Mesodermal cell (in vitro differentiated cells): ENCODE measurements around the gene NPW.

Source experiments
- H3K27ac ChIP-seq: 2 replicates; pipeline ENCODE4 v1.7.0; 2013; ENCODE audit warnings: mild to moderate bottlenecking, low read depth, low read length, moderate library complexity; ENCODE audit not compliant: severe bottlenecking
- H3K36me3 ChIP-seq: 2 replicates; pipeline ENCODE4 v1.7.1; 2013; ENCODE audit warnings: mild to moderate bottlenecking, low read length, moderate library complexity; ENCODE audit not compliant: control insufficient read depth, insufficient read depth
- H3K4me1 ChIP-seq: one replicate; pipeline ENCODE4 v1.7.1; 2013; ENCODE audit warnings: mild to moderate bottlenecking, low read length; ENCODE audit not compliant: insufficient read depth, control insufficient read depth, poor library complexity, severe bottlenecking
- H3K4me3 ChIP-seq: 2 replicates; pipeline ENCODE4 v1.7.0; 2013; ENCODE audit warnings: low read length, control low read depth, mild to moderate bottlenecking; ENCODE audit not compliant: insufficient read depth, poor library complexity, severe bottlenecking; ENCODE audit errors: extremely low read depth
- H3K9me3 ChIP-seq: 2 replicates; pipeline ENCODE4 v1.7.1; 2013; ENCODE audit warnings: mild to moderate bottlenecking, low read length, moderate library complexity; ENCODE audit not compliant: control insufficient read depth
- WGBS, 2 experiments: methylation state at CpG; one replicate each; pipeline ENCODE4 v1.1.5; 2013; ENCODE audit warnings: missing lambda C conversion rate in 2 of 2; ENCODE audit not compliant: insufficient coverage in 2 of 2; 5-methylcytosine and 5-hydroxymethylcytosine counted together

NPW gene

GRCh38 chr16:2003827-2004641 lies 15.6 kb upstream of the NPW start:
- peak overlapping the region; percentile 57 for H3K27ac ChIP-seq
- no peaks in the 10 kb centered on the region for H3K9me3 ChIP-seq
- 30 to 34% methylated on average over 33 to 36 of the region's 36 CpGs for WGBS, 2 experiments
- H3K4me1 ChIP-seq = peaks cover 28% of the 10 kb centered on the region
- no peak overlapping the region for H3K4me3 ChIP-seq
- H3K36me3 ChIP-seq = peaks cover 75% of the 10 kb centered on the region

- no peak overlapping the region for H3K27ac ChIP-seq
- no peak overlapping the region for H3K4me3 ChIP-seq
- H3K36me3 ChIP-seq = peaks cover 66% of the 10 kb centered on the region
- H3K9me3 ChIP-seq = no peaks in the 10 kb centered on the region
- peaks cover 28% of the 10 kb centered on the region for H3K4me1 ChIP-seq
- 92 to 94% methylated on average over 31 to 33 of the region's 34 CpGs for WGBS, 2 experiments
Measured at GRCh38 chr16:2004795-2005517, 14.6 kb upstream of the NPW start.

DNA sequence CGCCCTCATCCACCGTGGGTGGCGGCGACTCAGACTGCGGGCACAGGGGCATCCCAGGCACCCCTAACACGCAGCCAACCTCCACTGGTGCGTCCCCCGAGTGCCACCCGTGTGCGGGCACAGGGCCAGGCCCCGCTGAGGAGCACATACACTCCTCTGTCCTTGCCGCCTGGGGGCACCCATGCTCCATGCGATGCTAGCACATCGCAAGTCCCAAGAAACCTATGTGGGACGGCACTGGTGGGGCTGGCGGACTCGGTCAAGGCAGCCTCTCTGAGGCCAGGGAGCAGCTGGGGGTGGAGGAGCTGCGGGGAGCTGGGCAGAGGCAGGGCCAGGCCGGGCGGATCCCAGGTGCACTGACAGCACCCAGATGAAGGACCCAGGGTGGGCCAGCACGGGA lies 13.9 kb upstream of the NPW start:
- Histone ChIP-seq H3K36me3 (peaks cover 59% of the 10 kb centered on the region), H3K27ac (no peak overlapping the region), H3K4me1 (peaks cover 34% of the 10 kb centered on the region), H3K4me3 (no peak overlapping the region), H3K9me3 (no peaks in the 10 kb centered on the region)
- WGBS, 2 experiments = 90 to 93% methylated on average over 19 to 21 of the region's 21 CpGs

- H3K4me3 ChIP-seq = no peak overlapping the region
Measured at GRCh38 chr16:2006317-2006716, 13.3 kb upstream of the NPW start.

DNA sequence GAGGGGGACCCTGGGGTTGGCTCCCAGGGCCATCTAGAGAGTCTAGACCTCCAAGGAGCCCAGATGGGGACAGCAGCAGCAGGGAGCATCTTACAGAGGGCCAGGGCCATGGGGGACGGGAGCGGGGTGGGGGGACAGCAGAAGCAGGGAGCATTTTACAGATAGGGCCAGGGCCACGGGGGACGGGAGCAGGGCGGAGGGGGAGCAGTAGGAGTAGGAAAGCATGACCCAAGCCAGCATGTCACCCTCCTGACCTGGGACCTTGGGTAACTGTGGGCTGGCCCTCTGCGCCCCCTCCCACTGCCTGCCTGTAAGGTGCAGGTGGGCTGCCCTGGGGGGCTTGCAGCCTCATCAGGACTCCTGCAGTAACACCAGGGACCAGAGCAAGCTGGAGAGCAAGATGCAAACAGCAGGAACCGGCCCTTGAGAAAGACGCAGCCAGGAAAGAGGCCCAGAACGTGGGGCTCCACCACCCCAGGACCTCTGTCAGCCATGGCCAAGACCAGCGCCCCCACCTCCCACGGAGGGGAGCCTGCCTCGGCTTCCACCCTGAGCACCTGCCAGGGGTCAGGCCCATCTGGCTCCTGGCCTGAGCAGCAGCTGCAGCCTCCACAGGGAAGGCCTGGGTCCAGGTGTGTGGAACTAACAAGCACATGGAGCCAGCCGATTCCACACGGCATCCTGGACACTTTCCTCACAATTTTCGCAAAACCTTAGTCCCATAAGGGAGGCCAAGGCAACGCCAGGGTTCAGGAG lies 12.3 kb upstream of the NPW start:
- Histone ChIP-seq H3K27ac (no peak overlapping the region), H3K4me3 (no peak overlapping the region), H3K36me3 (peaks cover 43% of the 10 kb centered on the region), H3K4me1 (peaks cover 35% of the 10 kb centered on the region), H3K9me3 (no peaks in the 10 kb centered on the region)
- WGBS, 2 experiments = 95 to 96% methylated on average over 16 of the region's 16 CpGs

More at GRCh38 chr16:2006317-2006716, 13.3 kb upstream of the NPW start:
- Histone ChIP-seq H3K27ac (no peak overlapping the region), H3K4me1 (peaks cover 35% of the 10 kb centered on the region), H3K9me3 (no peaks in the 10 kb centered on the region), H3K36me3 (peaks cover 52% of the 10 kb centered on the region)
- WGBS, 2 experiments = 91 to 95% methylated on average over 8 of the region's 8 CpGs

DNA sequence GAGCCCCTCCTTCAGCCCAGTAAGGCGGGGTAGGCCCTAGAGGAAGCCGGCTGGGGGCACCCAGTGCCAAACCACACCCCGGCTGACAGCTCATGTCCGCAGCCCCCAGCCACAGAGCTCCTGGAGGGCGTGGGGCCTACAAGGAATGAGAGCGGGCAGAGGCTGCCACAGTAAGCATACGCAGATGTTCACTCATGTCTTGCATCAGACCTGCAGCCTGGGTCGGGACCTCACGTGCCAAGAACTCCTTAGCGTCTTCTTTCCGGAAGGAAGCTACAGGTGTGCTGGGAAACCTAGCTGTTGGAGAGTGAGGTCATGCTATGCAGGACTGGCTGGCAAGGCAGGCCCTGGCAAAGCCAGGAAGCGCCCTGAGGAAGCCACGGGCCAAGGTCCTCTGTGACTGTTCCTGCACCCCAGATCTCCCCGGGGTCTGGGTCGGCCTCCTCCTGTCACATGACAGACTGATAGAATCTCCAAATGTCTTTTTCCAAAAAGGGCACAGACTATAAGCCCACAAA lies 11.5 kb upstream of the NPW start:
- WGBS, 2 experiments = 90 to 96% methylated on average over 15 of the region's 15 CpGs
- H3K36me3 ChIP-seq = peaks cover 35% of the 10 kb centered on the region
- H3K27ac ChIP-seq = no peak overlapping the region
- H3K9me3 ChIP-seq = no peaks in the 10 kb centered on the region
- H3K4me3 ChIP-seq = peak overlapping the region; percentile 88
- peaks cover 35% of the 10 kb centered on the region for H3K4me1 ChIP-seq

GRCh38 chr16:2008631-2009163 lies 10.9 kb upstream of the NPW start:
- peak overlapping the region; percentile 69 for H3K27ac ChIP-seq
- H3K4me1 ChIP-seq = peaks cover 35% of the 10 kb centered on the region
- WGBS, 2 experiments = 7 to 32% methylated on average over 11 to 21 of the region's 23 CpGs

GRCh38 chr16:2009164-2009711 lies 10.3 kb upstream of the NPW start:
- Histone ChIP-seq H3K27ac (peak overlapping the region; percentile 69), H3K4me1 (peaks cover 34% of the 10 kb centered on the region), H3K4me3 (peak overlapping the region; percentile 88), H3K9me3 (no peaks in the 10 kb centered on the region), H3K36me3 (peaks cover 29% of the 10 kb centered on the region)
- 0% methylated on average over 45 to 54 of the region's 55 CpGs for WGBS, 2 experiments

More at GRCh38 chr16:2008631-2009163, 10.9 kb upstream of the NPW start:
- Histone ChIP-seq H3K9me3 (no peaks in the 10 kb centered on the region), H3K36me3 (peaks cover 29% of the 10 kb centered on the region), H3K4me3 (peak overlapping the region; percentile 88)

DNA sequence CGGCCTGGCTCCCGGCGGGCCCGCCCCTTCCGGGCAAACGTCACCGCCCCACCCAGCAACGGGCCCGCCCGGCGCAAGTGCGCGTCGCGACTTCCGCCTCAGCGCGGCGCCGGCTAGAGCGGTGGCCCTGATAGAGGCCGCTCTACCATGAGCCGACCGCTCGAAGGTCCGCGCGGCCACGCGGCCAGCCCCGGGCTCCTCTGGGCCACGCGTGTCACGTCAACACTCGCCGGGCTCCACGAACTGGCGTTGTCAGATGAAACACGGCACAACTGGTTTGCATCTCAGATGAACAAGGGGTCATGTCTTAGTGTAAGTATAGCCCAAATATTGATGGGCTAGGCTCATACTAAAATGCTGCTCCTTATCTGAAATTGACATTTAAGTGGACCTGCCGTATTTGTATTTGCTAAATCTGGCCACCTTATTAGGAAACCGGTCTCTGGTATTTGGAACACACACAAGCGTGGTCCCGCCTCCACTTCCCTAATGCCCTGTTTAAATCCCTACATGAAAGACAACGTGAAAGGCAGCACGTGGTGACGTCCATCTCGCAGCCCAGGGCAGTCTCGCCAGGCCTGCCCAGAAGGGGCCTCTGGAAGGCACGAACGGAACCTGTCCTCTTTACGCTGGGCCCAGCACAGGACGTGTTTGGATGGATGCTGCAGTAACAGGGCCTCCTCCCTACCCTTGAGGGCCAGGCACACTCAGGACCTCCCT lies 9.6 kb upstream of the NPW start, which contains the start of gene ZNF598:
Gene ZNF598, minus strand, starts transcription at position 31 of the 720 bp plus-strand sequence.
- Histone ChIP-seq H3K27ac (peak within 1 kb of the TSS; percentile 80), H3K4me1 (peaks cover 27% of the 10 kb centered on the region), H3K9me3 (no peaks in the 10 kb centered on the region), H3K36me3 (peaks cover 29% of the 10 kb centered on the region), H3K4me3 (peak within 1 kb of the TSS; percentile 88)
- 5 to 6% methylated on average over 47 to 50 of the region's 52 CpGs for WGBS, 2 experiments
